ENCODE data around the gene DICER1. TPM values are rescaled to one million over a fixed set of nuclear protein-coding genes. Genes with fewer than 3 reads are reported as not detected.

Gene DICER1
- total RNA-seq, 1 donor from 2014 or later, result 63.3 TPM

DNA sequence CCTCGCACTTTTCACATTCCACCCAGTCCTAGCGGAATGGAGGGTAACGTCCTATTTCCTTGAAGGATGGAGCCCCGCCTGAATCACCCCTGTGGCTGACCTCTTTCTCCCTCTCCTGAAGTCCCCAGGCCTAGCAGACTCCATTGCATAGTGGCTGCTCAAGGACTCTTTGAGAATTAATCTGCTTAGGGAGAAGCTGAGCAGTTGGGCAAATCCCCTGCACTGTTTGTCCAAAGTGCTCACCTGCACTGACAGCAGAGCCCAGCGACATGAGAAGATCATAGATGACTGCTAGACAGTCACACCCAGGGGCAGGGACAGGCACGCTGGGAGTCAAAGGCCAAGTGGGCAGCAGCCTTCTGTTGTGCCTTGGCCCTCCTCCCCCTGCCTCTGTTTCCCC, 37.7 kb upstream of the DICER1 start:
- H3K36me3 Mint-ChIP-seq (ENCODE audit: low read depth), result no peaks in the 10 kb centered on the region
- H3K9me3 Mint-ChIP-seq (ENCODE audit: low read depth), result no peaks in the 10 kb centered on the region
- H3K27ac Mint-ChIP-seq (ENCODE audit: unreplicated experiment), result no peak overlapping the region
- peaks cover 24% of the 10 kb centered on the region for H3K4me1 Mint-ChIP-seq (ENCODE audit: low read depth)
- no peaks in the 10 kb centered on the region for H3K27me3 Mint-ChIP-seq (ENCODE audit: low read depth)
- no peak overlapping the region for H3K4me3 Mint-ChIP-seq (ENCODE audit: unreplicated experiment)
- TF ChIP-seq, protein P1, sequence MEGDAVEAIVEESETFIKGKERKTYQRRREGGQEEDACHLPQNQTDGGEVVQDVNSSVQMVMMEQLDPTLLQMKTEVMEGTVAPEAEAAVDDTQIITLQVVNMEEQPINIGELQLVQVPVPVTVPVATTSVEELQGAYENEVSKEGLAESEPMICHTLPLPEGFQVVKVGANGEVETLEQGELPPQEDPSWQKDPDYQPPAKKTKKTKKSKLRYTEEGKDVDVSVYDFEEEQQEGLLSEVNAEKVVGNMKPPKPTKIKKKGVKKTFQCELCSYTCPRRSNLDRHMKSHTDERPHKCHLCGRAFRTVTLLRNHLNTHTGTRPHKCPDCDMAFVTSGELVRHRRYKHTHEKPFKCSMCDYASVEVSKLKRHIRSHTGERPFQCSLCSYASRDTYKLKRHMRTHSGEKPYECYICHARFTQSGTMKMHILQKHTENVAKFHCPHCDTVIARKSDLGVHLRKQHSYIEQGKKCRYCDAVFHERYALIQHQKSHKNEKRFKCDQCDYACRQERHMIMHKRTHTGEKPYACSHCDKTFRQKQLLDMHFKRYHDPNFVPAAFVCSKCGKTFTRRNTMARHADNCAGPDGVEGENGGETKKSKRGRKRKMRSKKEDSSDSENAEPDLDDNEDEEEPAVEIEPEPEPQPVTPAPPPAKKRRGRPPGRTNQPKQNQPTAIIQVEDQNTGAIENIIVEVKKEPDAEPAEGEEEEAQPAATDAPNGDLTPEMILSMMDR (IDR thresholded peaks at IDR 0.05), result no peak
- DNase-seq (ENCODE audit: low spot score), result no peak

DNA sequence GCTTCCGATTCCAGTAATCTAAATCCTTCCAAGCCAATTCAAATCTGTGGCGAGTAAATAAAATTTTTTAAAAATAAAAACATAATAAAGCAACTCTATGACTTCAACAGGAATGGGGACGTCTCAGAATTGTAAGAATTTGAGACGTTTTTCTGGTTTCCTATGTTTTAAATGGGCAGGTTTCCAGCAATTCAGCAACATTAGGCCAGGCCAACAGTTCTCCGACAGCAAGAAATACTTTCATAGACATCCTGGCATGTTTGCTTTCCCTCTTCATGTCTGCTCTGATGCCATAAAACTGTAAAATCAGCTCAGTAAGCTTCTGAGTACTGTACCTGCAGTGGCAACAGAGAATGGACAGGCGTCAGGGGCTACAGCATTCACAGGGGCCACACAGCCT, 35.8 kb upstream of the DICER1 start:
- TF ChIP-seq, protein P1 (IDR thresholded peaks at IDR 0.05), result no peak
- no peaks in the 10 kb centered on the region for H3K27me3 Mint-ChIP-seq (ENCODE audit: low read depth)
- no peak overlapping the region for H3K4me3 Mint-ChIP-seq (ENCODE audit: unreplicated experiment)
- H3K27ac Mint-ChIP-seq (ENCODE audit: unreplicated experiment), result peak overlapping the region; percentile 18
- H3K9me3 Mint-ChIP-seq (ENCODE audit: low read depth), result peaks cover 5% of the 10 kb centered on the region
- H3K4me1 Mint-ChIP-seq (ENCODE audit: low read depth), result peaks cover 32% of the 10 kb centered on the region
- H3K36me3 Mint-ChIP-seq (ENCODE audit: low read depth), result peaks cover 4% of the 10 kb centered on the region
- no peak for DNase-seq (ENCODE audit: low spot score)

DNA sequence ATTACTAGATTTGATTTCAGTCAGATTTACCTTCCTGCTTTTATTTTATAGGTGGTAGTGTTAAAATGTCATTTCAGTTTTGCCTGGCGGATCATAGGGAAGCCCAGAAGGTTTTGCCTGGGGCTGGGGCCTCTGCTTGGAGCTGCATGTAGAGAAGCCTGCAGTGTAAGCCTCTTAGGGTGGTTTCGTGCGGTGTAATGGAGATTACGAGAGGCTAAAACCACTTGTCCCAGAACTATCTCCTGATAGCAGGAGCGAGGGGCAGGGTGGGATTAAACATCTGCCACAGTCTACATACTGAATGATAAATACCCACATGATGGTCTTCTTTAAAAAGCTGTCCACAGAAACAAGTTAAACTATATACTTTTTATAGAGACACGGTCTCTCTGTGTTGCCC, 35.0 kb upstream of the DICER1 start:
- no peak for DNase-seq (ENCODE audit: low spot score)
- Mint-ChIP-seq H3K27ac (ENCODE audit: unreplicated experiment) (no peak overlapping the region), H3K4me3 (ENCODE audit: unreplicated experiment) (no peak overlapping the region), H3K27me3 (ENCODE audit: low read depth) (no peaks in the 10 kb centered on the region), H3K36me3 (ENCODE audit: low read depth) (peaks cover 6% of the 10 kb centered on the region), H3K9me3 (ENCODE audit: low read depth) (peaks cover 7% of the 10 kb centered on the region), H3K4me1 (ENCODE audit: low read depth) (peaks cover 32% of the 10 kb centered on the region)
- TF ChIP-seq, protein P1 (IDR thresholded peaks at IDR 0.05), result no peak

DNA sequence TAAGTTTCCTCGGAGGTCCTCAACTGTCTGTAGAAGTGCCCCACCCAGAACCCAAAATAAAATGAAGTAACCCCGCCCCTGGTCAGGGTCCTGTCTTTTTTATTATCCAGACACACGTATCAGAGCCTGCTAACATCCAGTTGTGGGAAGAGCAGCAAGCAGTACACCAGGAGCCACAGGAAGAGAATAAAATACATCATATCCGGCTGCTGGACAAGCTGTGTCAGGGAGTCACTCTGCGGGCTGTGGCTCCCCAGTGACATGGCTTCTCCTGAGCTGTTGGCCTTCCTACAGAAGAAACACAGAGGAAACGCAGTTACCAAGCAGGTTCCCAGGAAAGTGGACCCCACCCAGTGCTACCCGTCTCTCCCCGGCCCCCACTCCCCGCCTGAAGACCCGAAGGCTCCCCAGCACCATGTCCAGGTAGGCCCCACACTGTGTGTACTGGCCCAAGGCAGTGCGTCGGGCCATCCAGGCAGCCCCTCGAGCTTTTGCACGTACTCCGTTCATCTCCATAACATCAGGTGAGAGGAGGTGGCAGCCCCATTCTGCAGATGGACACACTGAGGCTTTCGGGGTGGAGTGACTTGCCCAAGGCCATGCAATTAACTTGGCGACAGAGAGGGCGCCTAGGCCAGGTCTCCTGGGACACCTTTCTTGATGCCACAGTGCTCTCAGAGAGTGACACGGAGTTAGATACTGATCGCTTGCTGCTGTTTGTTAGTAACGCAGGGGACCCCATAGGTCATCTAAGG, 34.3 kb upstream of the DICER1 start:
- Mint-ChIP-seq H3K4me1 (ENCODE audit: low read depth) (peaks cover 36% of the 10 kb centered on the region), H3K9me3 (ENCODE audit: low read depth) (peaks cover 7% of the 10 kb centered on the region), H3K27me3 (ENCODE audit: low read depth) (no peaks in the 10 kb centered on the region), H3K36me3 (ENCODE audit: low read depth) (peaks cover 6% of the 10 kb centered on the region), H3K4me3 (ENCODE audit: unreplicated experiment) (no peak overlapping the region), H3K27ac (ENCODE audit: unreplicated experiment) (no peak overlapping the region)
- DNase-seq (ENCODE audit: low spot score), result no peak
- TF ChIP-seq, protein P1 (IDR thresholded peaks at IDR 0.05), result no peak

DNA sequence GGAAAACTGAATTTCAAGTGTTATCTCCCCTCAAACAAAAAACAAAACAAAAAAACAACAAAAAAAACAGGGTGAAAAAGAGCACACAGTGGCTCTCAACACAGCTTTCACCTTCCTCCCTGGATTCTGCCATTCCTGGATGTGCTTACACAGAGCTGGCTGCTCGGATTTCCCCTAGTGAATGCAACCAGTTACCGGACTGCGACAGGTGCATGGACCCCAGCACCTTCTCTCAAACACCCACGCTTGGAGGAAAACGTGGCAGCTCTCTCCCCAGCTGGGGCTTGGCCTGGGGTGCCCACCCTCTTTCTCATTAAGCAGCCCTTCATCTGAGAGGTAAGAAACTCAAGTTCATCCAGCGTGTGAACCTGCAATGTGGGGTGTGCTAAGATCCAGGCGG, 33.5 kb upstream of the DICER1 start:
- H3K4me3 Mint-ChIP-seq (ENCODE audit: unreplicated experiment), result no peak overlapping the region
- H3K27me3 Mint-ChIP-seq (ENCODE audit: low read depth), result no peaks in the 10 kb centered on the region
- DNase-seq (ENCODE audit: low spot score), result no peak
- peaks cover 37% of the 10 kb centered on the region for H3K4me1 Mint-ChIP-seq (ENCODE audit: low read depth)
- H3K36me3 Mint-ChIP-seq (ENCODE audit: low read depth), result peaks cover 6% of the 10 kb centered on the region
- H3K9me3 Mint-ChIP-seq (ENCODE audit: low read depth), result peaks cover 7% of the 10 kb centered on the region
- no peak overlapping the region for H3K27ac Mint-ChIP-seq (ENCODE audit: unreplicated experiment)
- TF ChIP-seq, protein P1 (IDR thresholded peaks at IDR 0.05), result no peak
